LNCaP clone FGC (cell line): ENCODE data around the gene CA10.

Experiments used
- DNase-seq: peaks from one replicate; pipeline ENCODE4 v3.0.0-alpha.2; 2011; ENCODE audit warnings: low read depth
- H3K4me3 ChIP-seq: 2 replicates; pipeline ENCODE4 v1.5.1; 2011; ENCODE audit warnings: mild to moderate bottlenecking, low read depth, low read length, control low read depth
- TF ChIP-seq, protein P1 (sequence below): IDR thresholded peaks from 2 replicates; pipeline ENCODE4 v1.5.1; 2012; ENCODE audit warnings: mild to moderate bottlenecking; ENCODE audit not compliant: control insufficient read depth, insufficient read depth; ENCODE audit errors: extremely low read depth

The CA10 gene

DNA sequence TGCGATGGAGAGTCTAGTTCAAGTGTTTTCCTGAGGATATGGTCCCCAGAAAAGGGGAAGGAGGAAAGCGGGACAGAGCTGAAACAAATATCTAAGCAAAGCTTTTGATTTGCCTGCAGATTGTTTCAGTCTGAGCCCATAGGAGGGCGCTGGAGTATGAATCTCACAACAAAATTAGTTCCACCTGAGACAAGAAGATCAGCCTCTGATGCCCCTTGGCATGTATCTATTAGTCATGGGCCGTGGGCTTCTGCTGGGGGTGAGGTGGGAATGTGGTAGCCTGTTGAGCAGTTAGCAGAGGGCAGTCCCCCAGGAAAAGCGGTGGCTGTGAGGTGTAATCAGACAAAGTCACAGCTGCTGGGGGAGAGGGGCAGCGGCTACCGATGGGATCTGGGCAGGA, 446.9 kb downstream of the CA10 start:
- DNase-seq: no peak
- TF ChIP-seq, protein P1, sequence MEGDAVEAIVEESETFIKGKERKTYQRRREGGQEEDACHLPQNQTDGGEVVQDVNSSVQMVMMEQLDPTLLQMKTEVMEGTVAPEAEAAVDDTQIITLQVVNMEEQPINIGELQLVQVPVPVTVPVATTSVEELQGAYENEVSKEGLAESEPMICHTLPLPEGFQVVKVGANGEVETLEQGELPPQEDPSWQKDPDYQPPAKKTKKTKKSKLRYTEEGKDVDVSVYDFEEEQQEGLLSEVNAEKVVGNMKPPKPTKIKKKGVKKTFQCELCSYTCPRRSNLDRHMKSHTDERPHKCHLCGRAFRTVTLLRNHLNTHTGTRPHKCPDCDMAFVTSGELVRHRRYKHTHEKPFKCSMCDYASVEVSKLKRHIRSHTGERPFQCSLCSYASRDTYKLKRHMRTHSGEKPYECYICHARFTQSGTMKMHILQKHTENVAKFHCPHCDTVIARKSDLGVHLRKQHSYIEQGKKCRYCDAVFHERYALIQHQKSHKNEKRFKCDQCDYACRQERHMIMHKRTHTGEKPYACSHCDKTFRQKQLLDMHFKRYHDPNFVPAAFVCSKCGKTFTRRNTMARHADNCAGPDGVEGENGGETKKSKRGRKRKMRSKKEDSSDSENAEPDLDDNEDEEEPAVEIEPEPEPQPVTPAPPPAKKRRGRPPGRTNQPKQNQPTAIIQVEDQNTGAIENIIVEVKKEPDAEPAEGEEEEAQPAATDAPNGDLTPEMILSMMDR: no peak
- no peak overlapping the region for H3K4me3 ChIP-seq

DNA sequence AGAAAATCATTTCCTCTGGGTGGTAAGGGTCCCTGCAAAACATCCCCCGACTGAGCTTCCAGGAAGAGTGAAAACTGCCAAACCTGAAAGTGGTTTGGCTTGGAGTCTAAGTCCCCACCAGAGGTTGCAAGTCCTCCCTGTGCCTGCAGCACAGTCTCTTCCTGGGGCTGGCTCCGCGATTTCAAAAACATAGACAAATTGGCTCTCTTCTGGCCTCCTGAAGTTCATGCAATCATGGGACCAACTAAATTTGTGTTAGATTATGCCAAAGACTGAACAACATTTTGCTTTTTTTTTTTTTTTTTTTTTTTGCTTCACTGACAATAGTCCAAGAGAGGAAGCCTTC, 447.9 kb downstream of the CA10 start:
- DNase-seq: no peak
- TF ChIP-seq, protein P1: no peak

DNA sequence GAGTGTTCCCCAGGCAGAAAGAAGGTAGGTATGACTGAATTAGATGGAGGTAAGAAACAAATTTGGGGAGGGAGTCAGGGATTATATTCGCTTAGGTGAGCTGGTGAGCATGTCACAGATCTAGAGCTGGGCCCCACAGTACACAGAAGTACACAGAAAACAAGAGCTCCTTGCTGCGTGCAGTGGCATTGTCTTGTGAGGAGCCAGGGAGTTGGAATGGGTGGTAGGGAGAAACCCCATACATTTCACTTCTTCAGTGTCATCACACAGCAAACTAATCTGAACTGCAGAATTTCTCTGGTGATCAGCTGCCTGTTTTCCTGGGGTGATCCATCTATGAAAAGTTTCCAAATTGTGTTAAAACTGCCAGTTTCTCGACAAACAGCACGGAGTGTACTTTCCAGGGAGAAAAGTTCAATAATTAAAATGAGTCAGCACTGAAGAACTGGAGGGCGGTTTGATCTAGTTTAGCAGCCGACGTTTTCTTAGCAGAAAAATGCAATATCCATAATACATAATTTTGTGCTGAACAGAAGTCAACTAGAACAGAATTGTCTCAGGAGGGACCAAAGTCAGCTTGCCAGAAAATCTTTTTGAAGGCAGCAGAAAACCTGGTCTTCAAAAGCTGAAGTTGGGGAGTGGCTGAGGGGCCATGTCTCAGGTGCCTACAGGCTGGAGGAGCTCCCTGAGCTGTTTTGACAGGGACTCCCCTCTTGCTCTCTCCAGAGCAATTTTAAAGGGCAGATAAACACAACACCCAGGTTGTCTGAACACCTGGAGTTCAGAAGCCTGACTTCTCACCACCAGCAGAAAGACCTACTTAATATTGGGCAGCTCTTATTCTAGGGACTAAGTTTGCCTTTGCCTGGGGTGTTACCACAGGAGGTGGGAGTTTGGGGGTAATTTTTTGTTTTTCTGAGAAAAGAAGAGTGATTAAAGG, 448.6 kb downstream of the CA10 start:
- DNase-seq: no peak
- TF ChIP-seq, protein P1: no peak
- no peak overlapping the region for H3K4me3 ChIP-seq

More for the DNA sequence above, 447.9 kb downstream of the CA10 start:
- no peak overlapping the region for H3K4me3 ChIP-seq

DNA sequence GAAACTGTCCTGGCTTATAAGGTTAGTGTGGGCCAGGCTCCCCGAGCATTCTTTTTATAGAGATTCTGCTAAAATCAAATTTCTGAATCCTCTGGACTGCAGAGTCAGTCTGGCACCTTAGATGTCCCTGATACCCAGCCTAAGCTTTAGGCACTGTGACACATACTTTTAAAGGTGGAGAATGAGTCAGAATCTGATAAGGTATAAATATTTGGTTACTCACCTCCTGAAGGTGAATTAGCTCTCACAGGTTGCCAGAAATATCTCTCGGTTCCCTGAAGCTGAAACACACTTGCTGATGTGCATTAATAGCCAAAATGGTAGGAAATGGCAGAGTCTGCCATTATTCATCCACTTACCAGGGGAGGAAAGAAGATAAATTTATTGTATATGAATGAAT, 451.3 kb downstream of the CA10 start:
- H3K4me3 ChIP-seq: no peak overlapping the region
- TF ChIP-seq, protein P1: no peak

DNA sequence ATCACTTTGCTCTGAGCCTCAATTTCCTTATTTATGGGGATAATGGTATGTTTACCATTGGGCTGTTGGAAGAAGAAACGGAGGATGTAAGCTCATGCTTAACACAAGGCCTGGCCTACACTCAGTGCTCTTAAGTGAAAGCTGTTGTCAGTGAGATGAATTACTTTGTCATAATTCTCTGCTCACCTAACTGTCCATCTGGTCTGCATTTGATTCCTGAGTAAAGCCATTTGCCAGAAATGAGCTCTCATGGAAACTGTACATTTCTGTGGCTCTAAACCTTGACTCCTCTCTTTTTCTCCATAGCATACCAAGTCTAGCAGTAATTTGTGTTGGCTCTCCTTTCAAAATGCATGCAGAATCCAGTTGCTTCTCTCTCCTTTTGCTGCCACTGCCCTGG, 452.4 kb downstream of the CA10 start:
- TF ChIP-seq, protein P1: no peak
- H3K4me3 ChIP-seq: no peak overlapping the region
- no peak for DNase-seq

More for the DNA sequence above, 451.3 kb downstream of the CA10 start:
- no peak for DNase-seq

DNA sequence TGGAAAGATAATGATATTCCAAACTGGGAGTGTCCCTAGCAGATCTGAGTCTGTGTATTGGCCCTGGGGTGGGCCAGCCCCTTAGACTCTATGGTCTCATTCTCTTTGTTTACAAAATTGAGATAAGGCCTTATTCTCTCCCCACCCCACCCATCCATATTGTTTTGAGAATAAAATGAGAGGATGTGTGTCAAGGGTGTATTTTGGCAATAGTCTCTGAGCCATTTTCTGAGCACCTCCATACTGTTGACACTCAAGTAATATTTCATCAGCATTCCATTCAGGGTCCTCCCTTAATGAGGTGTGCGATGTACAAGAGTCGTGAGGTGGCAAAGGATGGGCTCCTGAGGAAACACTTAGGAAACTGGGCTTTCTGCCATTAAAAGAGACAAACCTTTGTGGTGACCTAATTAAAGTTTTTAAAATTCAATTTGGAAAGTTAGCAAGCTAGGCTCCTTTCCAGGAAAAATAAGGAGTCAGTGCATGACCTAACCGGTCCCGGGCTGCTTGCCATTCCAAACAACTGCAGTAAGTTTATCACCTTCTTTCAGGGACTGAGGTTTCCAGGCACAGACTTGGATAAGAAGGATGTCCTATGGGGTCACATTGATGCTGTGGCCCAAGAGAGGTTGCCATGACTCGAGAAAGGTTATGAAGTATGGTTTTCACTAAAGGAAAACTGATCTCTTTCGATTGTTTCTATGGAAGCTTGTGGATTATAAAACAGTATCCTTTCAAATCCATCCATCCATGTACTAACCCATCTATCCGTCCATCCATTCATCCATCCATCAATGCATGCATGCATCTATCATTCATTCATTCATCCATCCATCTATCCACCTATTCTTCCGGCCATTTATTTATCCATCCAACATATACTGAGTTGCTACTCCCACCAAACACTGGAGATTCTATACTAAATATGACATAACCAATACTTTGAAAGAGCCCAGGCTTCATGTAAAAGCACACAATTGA, 454.9 kb downstream of the CA10 start:
- TF ChIP-seq, protein P1: no peak

More for the DNA sequence above, 454.9 kb downstream of the CA10 start:
- peak; percentile 88 for DNase-seq
- no peak overlapping the region for H3K4me3 ChIP-seq
